H1 (cell line): Measurements from ENCODE around the gene IL4. TPM values are rescaled to one million over a fixed set of nuclear protein-coding genes. Genes with fewer than 3 reads are reported as not detected.

Experiments used
- CTCF ChIA-PET: fragments of 300-600 bp; sonication (Branson Sonifier 250); formaldehyde crosslinking; loops from one replicate; lab custom pipeline; 2021; ENCODE audit not compliant: partially characterized antibody; lab: Charles Lee
- POLR2A ChIA-PET: fragments of 300-600 bp; sonication (Branson Sonifier 250); formaldehyde crosslinking; loops from one replicate; lab custom pipeline; 2021; ENCODE audit warnings: inconsistent platforms; ENCODE audit not compliant: partially characterized antibody; lab: Charles Lee
- DNase-seq, 2 experiments: peaks; one replicate each; pipeline versions ENCODE4 v3.0.0 to v3.0.0-alpha.2; 2010 to 2022; ENCODE audit warnings: low spot score in 2 of 2, low read depth in 1 of 2, mixed read lengths in 1 of 2
- FAIRE-seq: peaks from 2 replicates; lab custom pipeline; 2011; peaks lifted over from hg19 to GRCh38; lab: Jason Lieb, UNC
- H2AFZ ChIP-seq: 2 replicates; pipeline ENCODE4 v1.8.1; 2012; ENCODE audit warnings: low read length, inconsistent platforms
- H2AK5ac ChIP-seq: 2 replicates; pipeline ENCODE4 v1.6.1; 2013; ENCODE audit warnings: low read depth, low read length
- H2BK120ac ChIP-seq: replicated peaks from 2 replicates; pipeline ENCODE3; 2013; ENCODE audit warnings: low read depth, low read length, inconsistent platforms
- H2BK12ac ChIP-seq: 2 replicates; pipeline ENCODE4 v1.6.1; 2013; ENCODE audit warnings: low read depth, low read length
- H2BK15ac ChIP-seq: 2 replicates; pipeline ENCODE4 v1.6.1; 2013; ENCODE audit warnings: low read length
- H2BK20ac ChIP-seq: 2 replicates; pipeline ENCODE4 v1.6.1; 2013; ENCODE audit warnings: low read length
- H2BK5ac ChIP-seq: 2 replicates; pipeline ENCODE4 v1.6.1; 2013; ENCODE audit warnings: low read depth, low read length
- H3K14ac ChIP-seq: 2 replicates; pipeline ENCODE4 v1.6.1; 2013; ENCODE audit warnings: inconsistent platforms; ENCODE audit not compliant: insufficient read length
- H3K18ac ChIP-seq: 2 replicates; pipeline ENCODE4 v1.6.1; 2013; ENCODE audit warnings: low read length; ENCODE audit errors: extremely low read depth
- H3K23ac ChIP-seq: 2 replicates; pipeline ENCODE4 v1.6.1; 2013; ENCODE audit warnings: inconsistent platforms; ENCODE audit not compliant: insufficient read length
- H3K23me2 ChIP-seq: 2 replicates; pipeline ENCODE4 v1.6.1; 2013; ENCODE audit warnings: low read depth, low read length
- H3K27ac ChIP-seq: 2 replicates; pipeline ENCODE4 v1.6.1; 2011; ENCODE audit warnings: low read depth, low read length, inconsistent platforms
- H3K27me3 ChIP-seq, 4 experiments: replicated peaks in 1 of 4; 1 replicate in 1 of 4; 2 replicates in 3 of 4; pipeline versions ENCODE4 v1.6.1 to v1.8.1; 2011 to 2013; ENCODE audit warnings: low read length in 3 of 4, mild to moderate bottlenecking in 3 of 4, inconsistent platforms in 2 of 4, mixed read lengths in 2 of 4, moderate library complexity in 1 of 4; ENCODE audit not compliant: control insufficient read depth in 3 of 4, insufficient read depth in 3 of 4; ENCODE audit errors: extremely low read depth in 1 of 4
- H3K36me3 ChIP-seq, 4 experiments: 2 replicates each; pipeline versions ENCODE4 v1.6.1 to v1.8.1; 2011 to 2013; ENCODE audit warnings: mild to moderate bottlenecking in 4 of 4, low read length in 3 of 4, moderate library complexity in 2 of 4, control low read depth in 1 of 4, inconsistent platforms in 1 of 4; ENCODE audit not compliant: insufficient read depth in 4 of 4, control insufficient read depth in 2 of 4
- H3K4ac ChIP-seq: replicated peaks from 2 replicates; pipeline ENCODE3; 2013; ENCODE audit warnings: low read length, low read depth, mixed read lengths, inconsistent platforms; ENCODE audit not compliant: insufficient read length
- H3K4me1 ChIP-seq, 4 experiments: replicated peaks in 1 of 4; 1 replicate in 1 of 4; 2 replicates in 3 of 4; pipeline versions ENCODE4 v1.6.1 to v1.8.1; 2011 to 2013; ENCODE audit warnings: low read length in 3 of 4, inconsistent platforms in 2 of 4, mixed read lengths in 1 of 4; ENCODE audit not compliant: insufficient read depth in 4 of 4, control insufficient read depth in 3 of 4
- H3K4me2 ChIP-seq, 2 experiments: 2 replicates each; pipeline versions ENCODE4 v1.6.1 to v1.8.1; 2011 to 2013; ENCODE audit warnings: low read depth in 2 of 2, low read length in 2 of 2, control low read depth in 1 of 2, inconsistent platforms in 1 of 2, mild to moderate bottlenecking in 1 of 2; ENCODE audit not compliant: insufficient read depth in 1 of 2
- H3K4me3 ChIP-seq, 4 experiments: fragments of 200-600, 300-600 bp in 1 of 4; sonication (generic), shearing (Covaris generic), sonication (Bioruptor Twin) in 1 of 4; 2 replicates each; pipeline versions ENCODE4 v1.5.1 to v1.8.1; 2011 to 2016; ENCODE audit warnings: low read length in 4 of 4, low read depth in 3 of 4, control low read depth in 2 of 4, inconsistent platforms in 2 of 4, mild to moderate bottlenecking in 2 of 4, mixed read lengths in 1 of 4, moderate library complexity in 1 of 4; ENCODE audit not compliant: insufficient read depth in 2 of 4; ENCODE audit errors: extremely low read depth in 1 of 4
- H3K56ac ChIP-seq: replicated peaks from 2 replicates; pipeline ENCODE3; 2013; ENCODE audit warnings: low read depth, mild to moderate bottlenecking, mixed read lengths, low read length, inconsistent platforms; ENCODE audit not compliant: insufficient read length
- H3K79me1 ChIP-seq: 2 replicates; pipeline ENCODE4 v1.6.1; 2013; ENCODE audit warnings: low read depth, low read length, control low read depth
- H3K79me2 ChIP-seq, 2 experiments: 2 replicates each; pipeline versions ENCODE4 v1.6.1 to v1.8.1; 2012 to 2013; ENCODE audit warnings: low read length in 2 of 2, mild to moderate bottlenecking in 2 of 2, inconsistent platforms in 1 of 2; ENCODE audit not compliant: insufficient read depth in 2 of 2, control insufficient read depth in 1 of 2
- H3K9ac ChIP-seq, 4 experiments: replicated peaks in 1 of 4; 1 replicate in 1 of 4; 2 replicates in 3 of 4; pipeline versions ENCODE4 v1.6.1 to v1.8.1; 2011 to 2013; ENCODE audit warnings: low read depth in 3 of 4, low read length in 3 of 4, control low read depth in 2 of 4, mild to moderate bottlenecking in 2 of 4, moderate library complexity in 2 of 4, inconsistent platforms in 1 of 4; ENCODE audit errors: extremely low read depth in 1 of 4
- H3K9me3 ChIP-seq, 2 experiments: 2 replicates each; pipeline versions ENCODE4 v1.6.1 to v1.8.1; 2012 to 2013; ENCODE audit warnings: mild to moderate bottlenecking in 2 of 2, moderate library complexity in 2 of 2, control low read depth in 1 of 2, inconsistent platforms in 1 of 2, low read depth in 1 of 2, low read length in 1 of 2, mixed read lengths in 1 of 2; ENCODE audit not compliant: insufficient read depth in 2 of 2
- H4K20me1 ChIP-seq, 2 experiments: replicated peaks in 1 of 2; 2 replicates each; pipeline versions ENCODE3 to v1.8.1; 2011 to 2013; ENCODE audit warnings: inconsistent platforms in 2 of 2, low read length in 2 of 2, mild to moderate bottlenecking in 1 of 2; ENCODE audit not compliant: insufficient read depth in 2 of 2, control insufficient read depth in 1 of 2
- H4K5ac ChIP-seq: 2 replicates; pipeline ENCODE4 v1.6.1; 2013; ENCODE audit warnings: low read length, low read depth, mixed read lengths, inconsistent platforms; ENCODE audit not compliant: insufficient read length
- H4K8ac ChIP-seq: 2 replicates; pipeline ENCODE4 v1.8.0; 2013; ENCODE audit warnings: mild to moderate bottlenecking, moderate library complexity, low read length, inconsistent platforms; ENCODE audit not compliant: insufficient read depth; ENCODE audit errors: extremely low read depth
- H4K91ac ChIP-seq: replicated peaks from 2 replicates; pipeline ENCODE3; 2013; ENCODE audit warnings: low read length, mixed read lengths, inconsistent platforms; ENCODE audit not compliant: insufficient read length
- EGR1 ChIP-seq: IDR thresholded peaks from 2 replicates; pipeline ENCODE4 v1.6.1; 2011; ENCODE audit warnings: low read depth, low read length, borderline replicate concordance
- KDM1A ChIP-seq: fragments of 200-600, 300-600 bp; sonication (generic); IDR thresholded peaks from 2 replicates; pipeline ENCODE4 v1.7.1; 2016; ENCODE audit warnings: mild to moderate bottlenecking, low read length, borderline replicate concordance
- KDM4A ChIP-seq: IDR thresholded peaks from one replicate; pipeline ENCODE4 v1.7.1; 2012; ENCODE audit warnings: low read depth, mild to moderate bottlenecking, moderate library complexity, low read length, inconsistent platforms; ENCODE audit not compliant: severe bottlenecking
- NANOG ChIP-seq: IDR thresholded peaks from 2 replicates; pipeline ENCODE4 v1.6.1; 2011; ENCODE audit warnings: low read length, low read depth, mild to moderate bottlenecking, inconsistent platforms; ENCODE audit not compliant: insufficient read depth, poor library complexity, severe bottlenecking
- RFX5 ChIP-seq: IDR thresholded peaks from 2 replicates; pipeline ENCODE4 v1.6.1; 2011; ENCODE audit warnings: low read depth, low read length, improper control_type of control experiment, borderline replicate concordance
- SIX5 ChIP-seq: IDR thresholded peaks from 2 replicates; pipeline ENCODE4 v1.6.1; 2011; ENCODE audit warnings: mild to moderate bottlenecking, low read depth, low read length
- polyA plus RNA-seq, 7 experiments: library from polyadenylated mRNA; depleted of rRNA in 3 of 7; stranded (reverse) in 5 of 7; unstranded in 2 of 7; fragments of >200 nt in 5 of 7; fragments of 200-250 nt in 2 of 7; gene quantifications; 1 replicate in 5 of 7; 2 replicates in 1 of 7; 4 replicates in 1 of 7; pipeline versions ENCODE4 v1.2.1 to v1.2.3, GENCODE V29; 2011 to 2013; ENCODE audit warnings: missing spikeins in 2 of 7, mixed read lengths in 2 of 7
- total RNA-seq: library from RNA; stranded (reverse); fragmentation: NEBNext Ultra II Directional; extraction: Animal tissue kit (Norgen Biotek cat#: 25700); gene quantifications from 2 replicates; pipeline ENCODE4 v1.2.1, GENCODE V29; 2021
- TF ChIP-seq, protein P1 (sequence below), 3 experiments: IDR thresholded peaks; 1 replicate in 2 of 3; 2 replicates in 1 of 3; pipeline versions ENCODE4 v1.5.1 to v1.6.1; 2011; ENCODE audit warnings: low read length in 3 of 3, mild to moderate bottlenecking in 3 of 3, inconsistent platforms in 2 of 3, low read depth in 1 of 3, moderate library complexity in 1 of 3; ENCODE audit not compliant: insufficient read depth in 1 of 3; ENCODE audit errors: control extremely low read depth in 1 of 3
- TF ChIP-seq, protein P2 (sequence below): IDR thresholded peaks from 2 replicates; pipeline ENCODE4 v1.6.1; 2012; ENCODE audit warnings: inconsistent platforms
- TF ChIP-seq, protein P3 (sequence below): IDR thresholded peaks from 2 replicates; pipeline ENCODE4 v1.6.1; 2012; ENCODE audit warnings: low read length, inconsistent platforms

The IL4 gene
- total and polyA plus RNA-seq, 2 of the 8 experiments (the other 6 are each of a cell fraction or from before 2014, with no cell fraction given), result not detected

GRCh38 chr5:132644177-132644576, 29.6 kb upstream of the IL4 start:
- POLR2A ChIA-PET, result interaction anchor here (0.9 kb wide), 1 partner anchor 113 kb away, joined by 3 read pairs; no protein-coding TSS in a partner anchor
- H3K79me1 ChIP-seq, result no peaks in the 10 kb centered on the region
- H2BK5ac ChIP-seq, result no peak overlapping the region
- no peak overlapping the region for H2BK20ac ChIP-seq
- no peak for DNase-seq
- H3K27me3 ChIP-seq, result no peaks in the 10 kb centered on the region
- H2BK12ac ChIP-seq, result no peak overlapping the region
- CTCF ChIA-PET, result interaction anchor here (1.4 kb wide), 2 partner anchors 31 to 118 kb away, joined by 4 to 5 read pairs; no protein-coding TSS in a partner anchor
- no peak overlapping the region for H2BK120ac ChIP-seq
- no peak overlapping the region for H3K56ac ChIP-seq
- H3K4me2 ChIP-seq, result peak overlapping the region in 1 of 2 experiments; percentile 3; a peak in 1 of 4 replicates
- no peak for FAIRE-seq
- H3K36me3 ChIP-seq, result peaks cover 0 to 22% (median 13%) of the 10 kb centered on the region in 4 experiments; a peak in 7 of 8 replicates
- peaks cover 0 to 5% (median under 1%) of the 10 kb centered on the region in 4 experiments; a peak in 2 of 7 replicates for H3K4me1 ChIP-seq
- H3K4me3 ChIP-seq, result no peak overlapping the region
- H3K23me2 ChIP-seq, result no peaks in the 10 kb centered on the region
- H4K91ac ChIP-seq, result no peak overlapping the region
- H4K5ac ChIP-seq, result no peak overlapping the region
- peaks cover 5 to 6% of the 10 kb centered on the region in 2 experiments; a peak in 3 of 4 replicates for H3K9me3 ChIP-seq
- H3K18ac ChIP-seq, result no peak overlapping the region
- no peak overlapping the region for H2BK15ac ChIP-seq
- H3K27ac ChIP-seq, result no peak overlapping the region
- no peak overlapping the region for H2AK5ac ChIP-seq
- H3K79me2 ChIP-seq, result no peaks in the 10 kb centered on the region
- no peak overlapping the region for H3K14ac ChIP-seq
- peak overlapping the region in 1 of 4 experiments; percentile 37; a peak in 2 of 7 replicates for H3K9ac ChIP-seq
- no peaks in the 10 kb centered on the region for H4K20me1 ChIP-seq
- no peak overlapping the region for H2AFZ ChIP-seq
- H3K4ac ChIP-seq, result no peak overlapping the region
- H3K23ac ChIP-seq, result no peak overlapping the region
- no peak overlapping the region for H4K8ac ChIP-seq
- no peak for TF ChIP-seq KDM4A
- no peak for TF ChIP-seq EGR1
- no peak for TF ChIP-seq RFX5
- TF ChIP-seq, protein P1, sequence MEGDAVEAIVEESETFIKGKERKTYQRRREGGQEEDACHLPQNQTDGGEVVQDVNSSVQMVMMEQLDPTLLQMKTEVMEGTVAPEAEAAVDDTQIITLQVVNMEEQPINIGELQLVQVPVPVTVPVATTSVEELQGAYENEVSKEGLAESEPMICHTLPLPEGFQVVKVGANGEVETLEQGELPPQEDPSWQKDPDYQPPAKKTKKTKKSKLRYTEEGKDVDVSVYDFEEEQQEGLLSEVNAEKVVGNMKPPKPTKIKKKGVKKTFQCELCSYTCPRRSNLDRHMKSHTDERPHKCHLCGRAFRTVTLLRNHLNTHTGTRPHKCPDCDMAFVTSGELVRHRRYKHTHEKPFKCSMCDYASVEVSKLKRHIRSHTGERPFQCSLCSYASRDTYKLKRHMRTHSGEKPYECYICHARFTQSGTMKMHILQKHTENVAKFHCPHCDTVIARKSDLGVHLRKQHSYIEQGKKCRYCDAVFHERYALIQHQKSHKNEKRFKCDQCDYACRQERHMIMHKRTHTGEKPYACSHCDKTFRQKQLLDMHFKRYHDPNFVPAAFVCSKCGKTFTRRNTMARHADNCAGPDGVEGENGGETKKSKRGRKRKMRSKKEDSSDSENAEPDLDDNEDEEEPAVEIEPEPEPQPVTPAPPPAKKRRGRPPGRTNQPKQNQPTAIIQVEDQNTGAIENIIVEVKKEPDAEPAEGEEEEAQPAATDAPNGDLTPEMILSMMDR (IDR thresholded peaks at IDR 0.05; ENCODE audit: control extremely low read depth in 1 of 3, insufficient read depth in 1 of 3, low read depth in 1 of 3, low read length in 3 of 3), result no peak
- no peak for TF ChIP-seq SIX5
- TF ChIP-seq, protein P2, sequence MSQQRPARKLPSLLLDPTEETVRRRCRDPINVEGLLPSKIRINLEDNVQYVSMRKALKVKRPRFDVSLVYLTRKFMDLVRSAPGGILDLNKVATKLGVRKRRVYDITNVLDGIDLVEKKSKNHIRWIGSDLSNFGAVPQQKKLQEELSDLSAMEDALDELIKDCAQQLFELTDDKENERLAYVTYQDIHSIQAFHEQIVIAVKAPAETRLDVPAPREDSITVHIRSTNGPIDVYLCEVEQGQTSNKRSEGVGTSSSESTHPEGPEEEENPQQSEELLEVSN, result no peak
- TF ChIP-seq NANOG, result no peak
- TF ChIP-seq KDM1A, result no peak
- TF ChIP-seq, protein P3, sequence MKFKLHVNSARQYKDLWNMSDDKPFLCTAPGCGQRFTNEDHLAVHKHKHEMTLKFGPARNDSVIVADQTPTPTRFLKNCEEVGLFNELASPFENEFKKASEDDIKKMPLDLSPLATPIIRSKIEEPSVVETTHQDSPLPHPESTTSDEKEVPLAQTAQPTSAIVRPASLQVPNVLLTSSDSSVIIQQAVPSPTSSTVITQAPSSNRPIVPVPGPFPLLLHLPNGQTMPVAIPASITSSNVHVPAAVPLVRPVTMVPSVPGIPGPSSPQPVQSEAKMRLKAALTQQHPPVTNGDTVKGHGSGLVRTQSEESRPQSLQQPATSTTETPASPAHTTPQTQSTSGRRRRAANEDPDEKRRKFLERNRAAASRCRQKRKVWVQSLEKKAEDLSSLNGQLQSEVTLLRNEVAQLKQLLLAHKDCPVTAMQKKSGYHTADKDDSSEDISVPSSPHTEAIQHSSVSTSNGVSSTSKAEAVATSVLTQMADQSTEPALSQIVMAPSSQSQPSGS, result no peak
